HepG2 (cell line): ENCODE data around the gene THAP3. TPM values are rescaled to one million over a fixed set of nuclear protein-coding genes. Genes with fewer than 3 reads are reported as not detected.
A peak's percentile ranks its signal among the peaks of the same experiment; 100 is the strongest.

ENCODE experiments used
- CCAR2 ChIP-seq: fragments of 200-400 bp; formaldehyde crosslinking; optimal IDR thresholded peaks from 2 replicates; pipeline ENCODE3; 2018; ENCODE audit warnings: low read depth, mild to moderate bottlenecking, low read length, moderate library complexity
- CERS6 ChIP-seq: sonication (generic); formaldehyde crosslinking; IDR thresholded peaks from 2 replicates; pipeline ENCODE4 v1.5.0; 2020; ENCODE audit warnings: missing genetic modification reagents
- FUBP1 ChIP-seq: sonication (generic); formaldehyde crosslinking; IDR thresholded peaks from 2 replicates; pipeline ENCODE4 v1.5.1; 2020; ENCODE audit warnings: missing genetic modification reagents, mild to moderate bottlenecking, borderline replicate concordance
- HMGXB3 ChIP-seq: sonication (generic); formaldehyde crosslinking; IDR thresholded peaks from 2 replicates; pipeline ENCODE4 v1.4.0; 2020; ENCODE audit warnings: missing genetic modification reagents, borderline replicate concordance
- HOXD1 ChIP-seq: sonication (generic); formaldehyde crosslinking; IDR thresholded peaks from 2 replicates; pipeline ENCODE4 v1.5.0; 2020; ENCODE audit warnings: missing genetic modification reagents
- LCORL ChIP-seq, 2 experiments: fragments of 450-650 bp in 1 of 2; sonication (generic) in 1 of 2; formaldehyde crosslinking in 1 of 2; IDR thresholded peaks; 2 replicates each; pipeline versions ENCODE4 v1.5.0 to v1.6.1; 2017 to 2020; ENCODE audit warnings: antibody characterized with exemption in 1 of 2, missing genetic modification reagents in 1 of 2
- MAF1 ChIP-seq: sonication (generic); formaldehyde crosslinking; IDR thresholded peaks from 2 replicates; pipeline ENCODE4 v1.5.0; 2020; ENCODE audit warnings: missing genetic modification reagents, borderline replicate concordance
- MAFF ChIP-seq: IDR thresholded peaks from 2 replicates; pipeline ENCODE4 v1.6.1; 2011; ENCODE audit warnings: low read depth, low read length, improper control_type of control experiment
- MXI1 ChIP-seq: IDR thresholded peaks from 3 replicates; pipeline ENCODE4 v1.6.1; 2012; ENCODE audit warnings: low read depth, low read length, inconsistent platforms, borderline replicate concordance
- NR1H2 ChIP-seq: sonication (generic); formaldehyde crosslinking; IDR thresholded peaks from 2 replicates; pipeline ENCODE4 v1.8.1; 2022; ENCODE audit warnings: low read depth, missing genetic modification reagents, borderline replicate concordance
- RBAK ChIP-seq: sonication (generic); formaldehyde crosslinking; IDR thresholded peaks from 2 replicates; pipeline ENCODE4 v1.5.1; 2020; ENCODE audit warnings: mild to moderate bottlenecking, missing genetic modification reagents
- SP140L ChIP-seq: sonication (generic); formaldehyde crosslinking; IDR thresholded peaks from 2 replicates; pipeline ENCODE4 v1.4.0; 2020; ENCODE audit warnings: missing genetic modification reagents, borderline replicate concordance
- ZC3H4 ChIP-seq: sonication (generic); formaldehyde crosslinking; IDR thresholded peaks from 2 replicates; pipeline ENCODE4 v1.4.0; 2020; ENCODE audit warnings: missing genetic modification reagents, borderline replicate concordance
- ZIK1 ChIP-seq: sonication (generic); formaldehyde crosslinking; IDR thresholded peaks from 2 replicates; pipeline ENCODE4 v1.5.0; 2020; ENCODE audit warnings: mild to moderate bottlenecking, low read depth, missing genetic modification reagents, borderline replicate concordance
- ZNF350 ChIP-seq: sonication (generic); formaldehyde crosslinking; IDR thresholded peaks from 2 replicates; pipeline ENCODE4 v1.4.0; 2020; ENCODE audit warnings: mild to moderate bottlenecking, low read depth, missing genetic modification reagents, borderline replicate concordance
- ZNF556 ChIP-seq: sonication (generic); formaldehyde crosslinking; IDR thresholded peaks from 2 replicates; pipeline ENCODE4 v1.4.0; 2020; ENCODE audit warnings: mild to moderate bottlenecking, missing genetic modification reagents, borderline replicate concordance
- ZNF563 ChIP-seq: sonication (generic); formaldehyde crosslinking; IDR thresholded peaks from 2 replicates; pipeline ENCODE4 v1.8.0; 2022; ENCODE audit warnings: mild to moderate bottlenecking, moderate library complexity, missing genetic modification reagents
- ZNF567 ChIP-seq: sonication (generic); formaldehyde crosslinking; IDR thresholded peaks from 2 replicates; pipeline ENCODE4 v1.8.1; 2023; ENCODE audit warnings: mild to moderate bottlenecking, missing genetic modification reagents, borderline replicate concordance
- ZNF704 ChIP-seq: sonication (generic); formaldehyde crosslinking; IDR thresholded peaks from 2 replicates; pipeline ENCODE4 v1.8.1; 2023; ENCODE audit warnings: mild to moderate bottlenecking, inconsistent platforms, moderate library complexity, missing genetic modification reagents, borderline replicate concordance
- polyA plus RNA-seq, 8 experiments: library from polyadenylated mRNA; depleted of rRNA in 3 of 8; stranded (reverse) in 7 of 8; unstranded in 1 of 8; fragments of >200 nt; fragmentation: Illumina TruSeq in 4 of 8; extraction: Trizol in 4 of 8; gene quantifications; 2 replicates each; pipeline versions ENCODE4 v1.2.1 to v1.2.3, GENCODE V29; 2011 to 2016; ENCODE audit warnings: low read depth in 4 of 8, missing spikeins in 1 of 8, mixed read lengths in 1 of 8; ENCODE audit not compliant: insufficient read depth in 1 of 8
- total RNA-seq, 5 experiments: library from RNA; depleted of rRNA; stranded (reverse); fragments of >200 nt; fragmentation: Illumina TruSeq; extraction: Trizol; gene quantifications; 2 replicates each; pipeline ENCODE4 v1.2.3, GENCODE V29; 2016; ENCODE audit warnings: low read depth in 1 of 5

THAP3 gene
- total and polyA plus RNA-seq, 2 of the 13 experiments (the other 11 are each of a cell fraction or from before 2014, with no cell fraction given), result 10.3 to 14.9 TPM

GRCh38 chr1:6579374-6580118 lies 45.1 kb upstream of the THAP3 start, which contains the start of gene ZBTB48 (continued):
- 0 out of 2 replicates have a peak, but pooled peaks have one; percentile 19 for TF ChIP-seq HMGXB3 (CRISPR knock-in tag)
- TF ChIP-seq LCORL (IDR thresholded peaks at IDR 0.05), result no peak
- TF ChIP-seq LCORL (CRISPR knock-in tag; IDR thresholded peaks at IDR 0.05), result peak; percentile 29; the same call in 1 of the 2 replicates
- no peak for TF ChIP-seq SP140L
- TF ChIP-seq ZNF350 (CRISPR knock-in tag), result peak; percentile 47; the same call in 1 of the 2 replicates
- TF ChIP-seq ZNF556, result 0 out of 2 replicates have a peak, but pooled peaks have one; percentile 42
- TF ChIP-seq ZIK1 (CRISPR knock-in tag), result no peak
- TF ChIP-seq ZC3H4 (CRISPR knock-in tag), result no peak
- TF ChIP-seq RBAK (CRISPR knock-in tag), result no peak
- no peak for TF ChIP-seq CCAR2
- 0 out of 2 replicates have a peak, but pooled peaks have one; percentile 48 for TF ChIP-seq ZNF704 (CRISPR knock-in tag)
- peak; percentile 52; the same call in 1 of the 2 replicates for TF ChIP-seq ZNF563 (CRISPR knock-in tag)
- 0 out of 2 replicates have a peak, but pooled peaks have one; percentile 85 for TF ChIP-seq ZNF567 (CRISPR knock-in tag)
- TF ChIP-seq MAF1 (CRISPR knock-in tag), result no peak
- TF ChIP-seq MAFF, result no peak
- TF ChIP-seq NR1H2, result no peak
- TF ChIP-seq CERS6 (CRISPR knock-in tag), result 0 out of 2 replicates have a peak, but pooled peaks have one; percentile 38
- no peak for TF ChIP-seq HOXD1
- TF ChIP-seq FUBP1 (CRISPR knock-in tag), result no peak
- TF ChIP-seq MXI1, result peak; percentile 36; the same call in 1 of the 3 replicates
